A673 (cell line): Measurements from ENCODE around the gene RPIA. TPM values are rescaled to one million over a fixed set of nuclear protein-coding genes. Genes with fewer than 3 reads are reported as not detected.

Experiments
- BruUV-seq: library from RNA; stranded (reverse); fragments of 400-500 nt; replicated peaks from 2 replicates; lab custom pipeline; 2021; lab: Mats Ljungman, UMichigan
- CTCF ChIA-PET: fragments of 300-600 bp; sonication (Branson Sonifier 250); formaldehyde crosslinking; loops from one replicate; lab custom pipeline; 2022; ENCODE audit warnings: antibody characterized with exemption; lab: Charles Lee
- POLR2A ChIA-PET: fragments of 300-600 bp; sonication (Branson Sonifier 250); formaldehyde crosslinking; loops from one replicate; lab custom pipeline; 2022; ENCODE audit warnings: antibody characterized with exemption; ENCODE audit not compliant: low non-redundant PET; lab: Charles Lee
- DNase-seq: peaks from one replicate; pipeline ENCODE4 v3.0.0-alpha.2; 2015; ENCODE audit warnings: low spot score
- H3K27ac ChIP-seq: fragments of 200-600 bp; sonication (generic); 2 replicates; pipeline ENCODE4 v1.5.1; 2016; ENCODE audit warnings: mixed run types, low read depth, mild to moderate bottlenecking, mixed read lengths, antibody characterized with exemption, low read length; ENCODE audit not compliant: poor library complexity, severe bottlenecking
- H3K27me3 ChIP-seq: fragments of 200-600 bp; sonication (generic); replicated peaks from 2 replicates; pipeline ENCODE4 v1.6.1; 2017; ENCODE audit warnings: mixed run types, low read depth, mild to moderate bottlenecking, mixed read lengths, antibody characterized with exemption, low read length; ENCODE audit not compliant: insufficient read depth, poor library complexity
- H3K36me3 ChIP-seq: fragments of 200-600 bp; sonication (generic); 2 replicates; pipeline ENCODE4 v1.6.1; 2016; ENCODE audit warnings: mixed run types, mild to moderate bottlenecking, mixed read lengths, antibody characterized with exemption, low read length; ENCODE audit not compliant: insufficient read depth, poor library complexity, severe bottlenecking
- H3K4me1 ChIP-seq: fragments of 200-600 bp; sonication (generic); 2 replicates; pipeline ENCODE4 v1.6.1; 2017; ENCODE audit warnings: mixed run types, mild to moderate bottlenecking, mixed read lengths, antibody characterized with exemption, low read length; ENCODE audit not compliant: insufficient read depth, poor library complexity, severe bottlenecking
- H3K4me3 ChIP-seq: fragments of 200-600 bp; sonication (generic); 2 replicates; pipeline ENCODE4 v1.5.1; 2016; ENCODE audit warnings: low read depth, mixed run types, mild to moderate bottlenecking, mixed read lengths, low read length; ENCODE audit not compliant: poor library complexity, severe bottlenecking
- H3K9me3 ChIP-seq: fragments of 200-600 bp; sonication (generic); 2 replicates; pipeline ENCODE4 v1.6.1; 2016; ENCODE audit warnings: mixed run types, low read depth, mild to moderate bottlenecking, mixed read lengths, antibody characterized with exemption, low read length; ENCODE audit not compliant: poor library complexity, severe bottlenecking
- EZH2 ChIP-seq: fragments of 200-600 bp; sonication (generic); IDR thresholded peaks from 2 replicates; pipeline ENCODE4 v1.6.1; 2017; ENCODE audit warnings: borderline replicate concordance, low read depth, mild to moderate bottlenecking, mixed read lengths, antibody characterized with exemption, low read length; ENCODE audit not compliant: poor library complexity, severe bottlenecking
- intact Hi-C: fragments of 100-400 bp; cut with micrococcal nuclease; formaldehyde crosslinking; loops from one replicate; pipeline ENCODE4 v1.10.0; 2022; ENCODE audit not compliant: unreplicated experiment
- total RNA-seq: library from RNA; stranded (reverse); gene quantifications from 2 replicates; pipeline ENCODE4 v1.2.3, GENCODE V29; 2021
- TF ChIP-seq, protein P1 (sequence below): fragments of 300-800, 200-600 bp; sonication (generic); conservative IDR thresholded peaks from 2 replicates; pipeline ENCODE4 v1.5.1; 2017; ENCODE audit warnings: low read depth, mild to moderate bottlenecking, antibody characterized with exemption, low read length, moderate library complexity, mixed read lengths

Gene RPIA
- total RNA-seq, 1 experiment from 2014 or later, result 28.6 TPM

DNA sequence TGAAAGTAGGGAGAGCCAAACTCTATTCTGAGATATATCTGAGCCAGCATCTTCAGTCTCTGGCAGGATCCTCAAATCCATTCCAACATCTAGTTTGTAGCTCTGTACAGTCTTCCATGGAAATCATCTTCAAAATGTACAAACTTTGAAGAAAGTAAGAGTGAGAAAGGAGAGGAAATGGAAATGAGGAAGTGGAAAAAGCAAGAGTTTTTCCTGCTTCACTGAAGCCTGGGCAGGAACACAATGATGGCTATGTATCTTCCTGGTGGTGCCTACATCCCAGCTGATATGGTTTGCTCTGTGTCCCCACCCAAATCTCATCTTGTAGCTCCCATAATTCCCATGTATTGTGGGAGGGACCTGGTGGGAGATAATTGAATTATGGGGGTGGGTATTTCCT lies 4.1 kb upstream of the RPIA start:
- intact Hi-C loops, result no loop called here
- ChIA-PET POLR2A (no interaction called here), CTCF (no interaction called here)
- no peak overlapping the region for H3K27ac ChIP-seq
- H3K27me3 ChIP-seq, result no peaks in the 10 kb centered on the region
- no peaks in the 10 kb centered on the region for H3K4me1 ChIP-seq
- TF ChIP-seq, protein P1, sequence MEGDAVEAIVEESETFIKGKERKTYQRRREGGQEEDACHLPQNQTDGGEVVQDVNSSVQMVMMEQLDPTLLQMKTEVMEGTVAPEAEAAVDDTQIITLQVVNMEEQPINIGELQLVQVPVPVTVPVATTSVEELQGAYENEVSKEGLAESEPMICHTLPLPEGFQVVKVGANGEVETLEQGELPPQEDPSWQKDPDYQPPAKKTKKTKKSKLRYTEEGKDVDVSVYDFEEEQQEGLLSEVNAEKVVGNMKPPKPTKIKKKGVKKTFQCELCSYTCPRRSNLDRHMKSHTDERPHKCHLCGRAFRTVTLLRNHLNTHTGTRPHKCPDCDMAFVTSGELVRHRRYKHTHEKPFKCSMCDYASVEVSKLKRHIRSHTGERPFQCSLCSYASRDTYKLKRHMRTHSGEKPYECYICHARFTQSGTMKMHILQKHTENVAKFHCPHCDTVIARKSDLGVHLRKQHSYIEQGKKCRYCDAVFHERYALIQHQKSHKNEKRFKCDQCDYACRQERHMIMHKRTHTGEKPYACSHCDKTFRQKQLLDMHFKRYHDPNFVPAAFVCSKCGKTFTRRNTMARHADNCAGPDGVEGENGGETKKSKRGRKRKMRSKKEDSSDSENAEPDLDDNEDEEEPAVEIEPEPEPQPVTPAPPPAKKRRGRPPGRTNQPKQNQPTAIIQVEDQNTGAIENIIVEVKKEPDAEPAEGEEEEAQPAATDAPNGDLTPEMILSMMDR, result no peak
- TF ChIP-seq EZH2, result no peak
- BruUV-seq, result no TSS peak
- no peaks in the 10 kb centered on the region for H3K36me3 ChIP-seq
- peaks cover 24% of the 10 kb centered on the region for H3K9me3 ChIP-seq
- DNase-seq, result no peak
- H3K4me3 ChIP-seq, result no peak overlapping the region

DNA sequence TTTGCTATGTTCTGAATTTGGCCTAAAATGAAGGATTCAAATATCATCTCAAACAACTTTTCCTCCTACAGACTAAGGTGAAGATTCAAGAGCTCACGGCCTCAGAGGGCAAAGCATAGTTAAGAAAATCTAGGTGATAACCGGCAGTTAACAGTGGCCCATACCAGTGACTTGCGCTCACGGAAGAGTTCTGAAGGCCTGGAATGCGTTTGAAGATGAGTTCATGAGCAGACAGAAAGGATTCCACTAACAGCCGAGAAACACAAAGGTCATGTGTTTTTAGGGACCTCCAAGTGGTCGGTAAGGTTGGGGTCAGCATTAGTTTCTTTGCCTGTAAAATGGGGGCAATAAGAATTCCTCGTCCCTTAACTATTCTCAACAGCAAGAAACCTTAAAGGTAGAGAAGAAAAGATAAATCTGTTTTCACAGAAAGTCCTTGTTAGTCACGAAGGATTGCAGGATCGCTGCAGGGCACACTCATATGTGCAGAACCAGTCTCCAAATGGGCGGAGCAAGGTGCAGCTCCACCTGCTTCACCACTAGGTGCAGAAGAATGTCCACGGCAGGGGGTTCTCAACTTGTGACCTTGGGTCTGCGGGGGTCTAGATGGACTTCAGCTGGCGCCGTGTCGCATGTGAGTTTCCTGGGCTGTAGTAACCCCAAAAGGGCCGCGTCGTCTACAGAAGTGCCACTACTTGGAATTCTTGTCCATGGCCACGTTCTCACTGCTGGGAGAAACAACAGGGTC lies 708 bp upstream of the RPIA start:
- Histone ChIP-seq H3K9me3 (no peaks in the 10 kb centered on the region), H3K4me3 (peak overlapping the region; percentile 85), H3K27ac (peak overlapping the region; percentile 37), H3K27me3 (no peaks in the 10 kb centered on the region), H3K36me3 (no peaks in the 10 kb centered on the region), H3K4me1 (peaks cover 8% of the 10 kb centered on the region)
- ChIA-PET POLR2A (no interaction called here), CTCF (no interaction called here)
- BruUV-seq, result TSS peak; percentile 87
- peak; percentile 33 for DNase-seq
- TF ChIP-seq, protein P1, result no peak
- TF ChIP-seq EZH2, result no peak
- intact Hi-C loops, result no loop called here

DNA sequence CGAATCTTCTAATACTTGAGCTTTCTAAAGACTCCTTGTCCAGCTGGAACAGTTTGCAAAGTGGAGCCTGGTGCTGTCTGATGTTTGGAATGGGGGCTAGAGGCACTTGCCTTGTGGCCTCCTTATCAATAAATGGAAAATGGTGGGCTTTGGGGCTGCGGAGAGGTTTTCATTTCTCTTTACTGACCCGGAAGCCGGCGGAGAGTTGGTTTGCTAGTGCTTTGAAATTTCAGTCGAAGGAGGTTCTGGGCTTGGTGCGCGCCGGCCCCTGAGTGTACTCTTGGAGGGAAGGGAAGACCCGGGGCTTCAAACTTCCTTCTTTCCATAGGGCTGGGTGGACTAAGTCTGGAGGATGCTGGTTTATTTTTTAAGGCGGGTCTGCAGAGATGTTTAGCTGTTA lies 714 bp downstream of the RPIA start:
- ChIA-PET POLR2A (no interaction called here), CTCF (interaction anchor here (0.6 kb wide), 1 partner anchor 179 kb away, joined by 4 read pairs; no protein-coding TSS in a partner anchor)
- peak overlapping the region; percentile 85 for H3K4me3 ChIP-seq
- intact Hi-C loops, result no loop called here
- H3K27me3 ChIP-seq, result no peaks in the 10 kb centered on the region
- peak; percentile 33 for DNase-seq
- peak overlapping the region; percentile 63 for H3K27ac ChIP-seq
- TF ChIP-seq, protein P1, result no peak
- no peak for TF ChIP-seq EZH2
- H3K9me3 ChIP-seq, result no peaks in the 10 kb centered on the region
- peaks cover 8% of the 10 kb centered on the region for H3K4me1 ChIP-seq
- no peaks in the 10 kb centered on the region for H3K36me3 ChIP-seq
- BruUV-seq, result no TSS peak
